MM.1S (cell line): ENCODE results near the gene ST13.

Experiments
- DNase-seq: peaks from one replicate; pipeline ENCODE4 v3.0.0-alpha.2; 2015
- H2AFZ ChIP-seq: fragments of 300-600 bp; sonication (generic); 2 replicates; pipeline ENCODE4 v1.6.0; 2016; ENCODE audit warnings: antibody characterized with exemption, low read length
- H3F3A ChIP-seq: fragments of 300-600 bp; sonication (generic); 2 replicates; pipeline ENCODE4 v1.6.1; 2016; ENCODE audit warnings: mild to moderate bottlenecking, antibody characterized with exemption, low read length, moderate library complexity, mixed read lengths; ENCODE audit not compliant: insufficient read depth
- H3K27ac ChIP-seq: fragments of 300-600 bp; sonication (generic); 2 replicates; pipeline ENCODE4 v1.5.1; 2016; ENCODE audit warnings: mild to moderate bottlenecking, low read length
- H3K27me3 ChIP-seq: fragments of 300-600 bp; sonication (generic); replicated peaks from 2 replicates; pipeline ENCODE4 v1.6.0; 2016; ENCODE audit warnings: low read length; ENCODE audit not compliant: insufficient read depth
- H3K36me3 ChIP-seq: fragments of 300-600 bp; sonication (generic); replicated peaks from 2 replicates; pipeline ENCODE4 v1.6.1; 2016; ENCODE audit warnings: mild to moderate bottlenecking, low read length, mixed read lengths; ENCODE audit not compliant: insufficient read depth
- H3K4me1 ChIP-seq: fragments of 300-600 bp; sonication (generic); 2 replicates; pipeline ENCODE4 v1.6.1; 2016; ENCODE audit warnings: low read length, mixed read lengths
- H3K4me2 ChIP-seq: fragments of 300-600 bp; sonication (generic); 2 replicates; pipeline ENCODE4 v1.6.0; 2016; ENCODE audit warnings: low read depth, low read length
- H3K4me3 ChIP-seq: fragments of 300-600 bp; sonication (generic); 2 replicates; pipeline ENCODE4 v1.5.1; 2016; ENCODE audit warnings: low read length, mixed read lengths
- H3K79me2 ChIP-seq: fragments of 300-600 bp; sonication (generic); 2 replicates; pipeline ENCODE4 v1.6.1; 2016; ENCODE audit warnings: mixed run types, low read length, mixed read lengths
- H3K9ac ChIP-seq: fragments of 300-600 bp; sonication (generic); 2 replicates; pipeline ENCODE4 v1.6.1; 2016; ENCODE audit warnings: low read length, mixed read lengths
- H3K9me2 ChIP-seq: fragments of 300-600 bp; sonication (generic); replicated peaks from 2 replicates; pipeline ENCODE4 v1.6.1; 2016; ENCODE audit warnings: mild to moderate bottlenecking, low read length, mixed read lengths; ENCODE audit not compliant: insufficient read depth
- H3K9me3 ChIP-seq: fragments of 300-600 bp; sonication (generic); replicated peaks from 2 replicates; pipeline ENCODE4 v1.6.1; 2016; ENCODE audit warnings: mild to moderate bottlenecking, low read length, mixed read lengths; ENCODE audit not compliant: insufficient read depth
- H4K20me1 ChIP-seq: fragments of 300-600 bp; sonication (generic); 2 replicates; pipeline ENCODE4 v1.6.1; 2016; ENCODE audit warnings: mild to moderate bottlenecking, low read length, moderate library complexity, mixed read lengths; ENCODE audit not compliant: insufficient read depth
- EZH2 ChIP-seq: fragments of 300-600 bp; sonication (generic); optimal IDR thresholded peaks from 2 replicates; pipeline ENCODE3; 2017; ENCODE audit warnings: low read depth, mild to moderate bottlenecking, antibody characterized with exemption, low read length, mixed read lengths
- EZH2phosphoT487 ChIP-seq: fragments of 300-600 bp; sonication (generic); IDR thresholded peaks from 2 replicates; pipeline ENCODE4 v1.6.1; 2018; ENCODE audit warnings: antibody characterized with exemption, low read length
- TF ChIP-seq, protein P1 (sequence below): fragments of 300-600 bp; sonication (generic); IDR thresholded peaks from 2 replicates; pipeline ENCODE4 v1.5.1; 2016; ENCODE audit warnings: antibody characterized with exemption, low read length, mixed read lengths

The ST13 gene

GRCh38 chr22:40813912-40814315, 42.5 kb downstream of the ST13 start:
- Histone ChIP-seq H3K27ac (no peak overlapping the region), H3K27me3 (no peaks in the 10 kb centered on the region), H3K4me3 (no peak overlapping the region), H3K9me3 (no peaks in the 10 kb centered on the region), H3K9me2 (no peaks in the 10 kb centered on the region), H3K36me3 (no peaks in the 10 kb centered on the region), H3K9ac (no peak overlapping the region), H2AFZ (no peak overlapping the region), H3K4me1 (peaks cover 17% of the 10 kb centered on the region), H3K4me2 (no peak overlapping the region), H3K79me2 (peaks cover 93% of the 10 kb centered on the region), H4K20me1 (no peaks in the 10 kb centered on the region), H3F3A (peaks cover 18% of the 10 kb centered on the region)
- TF ChIP-seq EZH2, result no peak
- TF ChIP-seq, protein P1, sequence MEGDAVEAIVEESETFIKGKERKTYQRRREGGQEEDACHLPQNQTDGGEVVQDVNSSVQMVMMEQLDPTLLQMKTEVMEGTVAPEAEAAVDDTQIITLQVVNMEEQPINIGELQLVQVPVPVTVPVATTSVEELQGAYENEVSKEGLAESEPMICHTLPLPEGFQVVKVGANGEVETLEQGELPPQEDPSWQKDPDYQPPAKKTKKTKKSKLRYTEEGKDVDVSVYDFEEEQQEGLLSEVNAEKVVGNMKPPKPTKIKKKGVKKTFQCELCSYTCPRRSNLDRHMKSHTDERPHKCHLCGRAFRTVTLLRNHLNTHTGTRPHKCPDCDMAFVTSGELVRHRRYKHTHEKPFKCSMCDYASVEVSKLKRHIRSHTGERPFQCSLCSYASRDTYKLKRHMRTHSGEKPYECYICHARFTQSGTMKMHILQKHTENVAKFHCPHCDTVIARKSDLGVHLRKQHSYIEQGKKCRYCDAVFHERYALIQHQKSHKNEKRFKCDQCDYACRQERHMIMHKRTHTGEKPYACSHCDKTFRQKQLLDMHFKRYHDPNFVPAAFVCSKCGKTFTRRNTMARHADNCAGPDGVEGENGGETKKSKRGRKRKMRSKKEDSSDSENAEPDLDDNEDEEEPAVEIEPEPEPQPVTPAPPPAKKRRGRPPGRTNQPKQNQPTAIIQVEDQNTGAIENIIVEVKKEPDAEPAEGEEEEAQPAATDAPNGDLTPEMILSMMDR, result no peak
- TF ChIP-seq EZH2phosphoT487, result no peak
- no peak for DNase-seq

DNA sequence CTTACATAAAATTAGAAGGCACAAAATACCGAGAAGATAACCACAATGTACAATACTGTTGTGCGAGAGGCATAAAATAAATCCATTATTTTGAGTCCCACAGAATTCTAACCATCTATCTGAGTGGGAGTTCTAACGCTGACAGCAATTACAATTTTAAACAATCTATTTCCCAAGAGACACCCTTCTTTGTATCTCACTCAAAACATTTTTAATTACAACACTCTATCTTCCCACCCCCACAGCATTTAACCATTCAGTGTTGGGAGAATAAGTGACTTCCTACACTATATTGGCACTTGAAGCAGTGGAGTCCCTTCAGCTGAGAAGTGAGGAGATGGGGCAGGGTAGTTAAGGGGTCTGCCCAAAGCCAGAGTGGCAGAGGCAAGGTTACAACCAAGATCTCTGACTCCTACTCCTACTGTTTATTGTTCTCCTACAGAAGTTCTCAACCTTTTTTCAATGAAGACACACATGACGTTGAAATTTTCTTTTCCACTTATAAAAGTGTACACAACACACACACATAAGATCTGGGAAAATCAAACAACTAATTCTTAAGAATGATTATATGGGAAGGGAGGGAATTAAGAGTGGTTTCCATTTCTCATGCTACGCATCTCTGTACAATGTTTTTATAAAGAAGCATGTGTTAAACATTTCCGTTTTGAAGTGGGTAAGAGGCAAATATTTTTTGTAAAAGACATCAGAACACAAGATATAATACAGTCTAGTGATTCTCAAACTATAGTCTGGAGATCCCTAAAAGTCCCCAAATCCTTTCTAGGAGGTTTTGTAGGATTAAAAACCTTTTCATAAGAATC, 48.2 kb downstream of the ST13 start:
- Histone ChIP-seq H3K27me3 (no peaks in the 10 kb centered on the region), H3K4me1 (no peaks in the 10 kb centered on the region), H3K9me2 (no peaks in the 10 kb centered on the region), H3K36me3 (no peaks in the 10 kb centered on the region), H3K4me2 (no peak overlapping the region), H3K9me3 (no peaks in the 10 kb centered on the region), H3F3A (no peaks in the 10 kb centered on the region), H2AFZ (no peak overlapping the region), H3K79me2 (peaks cover 88% of the 10 kb centered on the region), H3K4me3 (no peak overlapping the region), H3K27ac (no peak overlapping the region), H4K20me1 (no peaks in the 10 kb centered on the region), H3K9ac (no peak overlapping the region)
- no peak for TF ChIP-seq EZH2phosphoT487
- TF ChIP-seq, protein P1, result no peak
- TF ChIP-seq EZH2, result no peak
- no peak for DNase-seq

DNA sequence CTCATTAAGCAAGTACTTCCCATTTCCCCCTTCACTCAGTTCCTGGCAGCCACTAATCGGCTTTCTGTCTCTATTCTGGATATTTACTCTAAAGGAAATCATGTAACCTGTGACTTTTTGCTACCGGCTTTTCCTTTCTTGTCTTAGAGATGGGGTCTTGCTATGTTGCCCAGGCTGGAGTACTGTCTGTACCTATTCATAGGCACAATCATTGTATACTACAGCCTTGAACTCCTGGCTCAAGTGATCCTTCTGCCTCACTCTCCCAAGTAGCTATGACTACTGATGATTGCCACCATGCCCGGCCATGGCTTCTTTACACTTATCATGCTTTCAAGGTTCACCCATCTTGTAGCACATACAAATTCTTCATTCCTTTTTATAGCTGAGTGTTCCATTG, 49.7 kb downstream of the ST13 start:
- no peak overlapping the region for H3K9ac ChIP-seq
- peaks cover 76% of the 10 kb centered on the region for H3K79me2 ChIP-seq
- no peak overlapping the region for H3K27ac ChIP-seq
- no peaks in the 10 kb centered on the region for H3F3A ChIP-seq
- no peak overlapping the region for H3K4me3 ChIP-seq
- no peaks in the 10 kb centered on the region for H3K36me3 ChIP-seq
- no peak overlapping the region for H2AFZ ChIP-seq
- H3K4me1 ChIP-seq, result no peaks in the 10 kb centered on the region
- no peaks in the 10 kb centered on the region for H3K9me2 ChIP-seq
- DNase-seq, result no peak
- no peak overlapping the region for H3K4me2 ChIP-seq
- TF ChIP-seq, protein P1, result no peak
- no peak for TF ChIP-seq EZH2
- TF ChIP-seq EZH2phosphoT487, result no peak
- no peaks in the 10 kb centered on the region for H3K27me3 ChIP-seq
- no peaks in the 10 kb centered on the region for H4K20me1 ChIP-seq
- H3K9me3 ChIP-seq, result no peaks in the 10 kb centered on the region
